WTC11 (cell line): Measurements from ENCODE around the gene RETN. TPM values are rescaled to one million over a fixed set of nuclear protein-coding genes. Genes with fewer than 3 reads are reported as not detected.

Source experiments
- ATAC-seq: fragments of 200-7000 bp; cut with Tn5 transposase; 2 replicates; pipeline ENCODE4 v1.10.0; 2021; ENCODE audit warnings: mild to moderate bottlenecking, moderate library complexity
- CTCF ChIA-PET: fragments of 300-600 bp; sonication (Branson Sonifier 250); formaldehyde crosslinking; loops from one replicate; lab custom pipeline; 2021; ENCODE audit warnings: antibody characterized with exemption; lab: Charles Lee
- POLR2A ChIA-PET: fragments of 350-600 bp; sonication (Branson Sonifier 250); formaldehyde crosslinking; loops from one replicate; lab custom pipeline; 2021; ENCODE audit warnings: antibody characterized with exemption; lab: Charles Lee
- DNase-seq: peaks from one replicate; pipeline ENCODE4 v3.0.0; 2021; ENCODE audit warnings: low spot score
- H3K27ac Mint-ChIP-seq: 2 replicates; pipeline ENCODE4 v1.8.0; 2021; ENCODE audit warnings: mixed read lengths
- H3K27me3 Mint-ChIP-seq: 2 replicates; pipeline ENCODE4 v1.8.0; 2021; ENCODE audit warnings: low read depth, mild to moderate bottlenecking, moderate library complexity, mixed read lengths
- H3K36me3 Mint-ChIP-seq: 2 replicates; pipeline ENCODE4 v1.8.0; 2021; ENCODE audit warnings: mixed read lengths
- H3K4me1 Mint-ChIP-seq: 2 replicates; pipeline ENCODE4 v1.8.0; 2022; ENCODE audit warnings: mixed read lengths
- H3K4me3 Mint-ChIP-seq: 2 replicates; pipeline ENCODE4 v1.8.0; 2021; ENCODE audit warnings: mild to moderate bottlenecking, moderate library complexity, mixed read lengths
- H3K9me3 Mint-ChIP-seq: 2 replicates; pipeline ENCODE4 v1.8.0; 2021; ENCODE audit warnings: mixed read lengths
- JUN ChIP-seq: sonication (generic); formaldehyde crosslinking; IDR thresholded peaks from 2 replicates; pipeline ENCODE4 v1.8.0; 2023; ENCODE audit warnings: mild to moderate bottlenecking, missing genetic modification reagents
- NR3C1 ChIP-seq: sonication (generic); formaldehyde crosslinking; conservative IDR thresholded peaks from 2 replicates; pipeline ENCODE4 v1.8.1; 2023; ENCODE audit warnings: low read depth, mild to moderate bottlenecking, missing genetic modification reagents
- total RNA-seq: library from RNA; stranded (reverse); gene quantifications from 3 replicates; pipeline ENCODE4 v1.2.3, GENCODE V29; 2021
- TF ChIP-seq, protein P1 (sequence below): fragments of 250-450 bp; sonication (Bioruptor Pico); IDR thresholded peaks from 2 replicates; pipeline ENCODE4 v1.9.0; 2021; ENCODE audit warnings: moderate library complexity, mild to moderate bottlenecking, inconsistent platforms, borderline replicate concordance
- TF ChIP-seq, protein P2 (sequence below): sonication (generic); formaldehyde crosslinking; IDR thresholded peaks from 2 replicates; pipeline ENCODE4 v1.8.1; 2023; ENCODE audit warnings: mild to moderate bottlenecking, missing genetic modification reagents
- TF ChIP-seq, protein P3 (sequence below): sonication (generic); formaldehyde crosslinking; IDR thresholded peaks from 2 replicates; pipeline ENCODE4 v1.8.1; 2023; ENCODE audit warnings: mild to moderate bottlenecking, moderate library complexity, missing genetic modification reagents
- TF ChIP-seq, protein P4 (sequence below): sonication (generic); formaldehyde crosslinking; IDR thresholded peaks from 2 replicates; pipeline ENCODE4 v1.8.0; 2023; ENCODE audit warnings: mild to moderate bottlenecking, missing genetic modification reagents
- TF ChIP-seq, protein P5 (sequence below): sonication (generic); formaldehyde crosslinking; conservative IDR thresholded peaks from 2 replicates; pipeline ENCODE4 v1.8.1; 2023; ENCODE audit warnings: mild to moderate bottlenecking, low read depth, missing genetic modification reagents, moderate library complexity

Gene RETN
- total RNA-seq, 1 experiment from 2014 or later = not detected

DNA sequence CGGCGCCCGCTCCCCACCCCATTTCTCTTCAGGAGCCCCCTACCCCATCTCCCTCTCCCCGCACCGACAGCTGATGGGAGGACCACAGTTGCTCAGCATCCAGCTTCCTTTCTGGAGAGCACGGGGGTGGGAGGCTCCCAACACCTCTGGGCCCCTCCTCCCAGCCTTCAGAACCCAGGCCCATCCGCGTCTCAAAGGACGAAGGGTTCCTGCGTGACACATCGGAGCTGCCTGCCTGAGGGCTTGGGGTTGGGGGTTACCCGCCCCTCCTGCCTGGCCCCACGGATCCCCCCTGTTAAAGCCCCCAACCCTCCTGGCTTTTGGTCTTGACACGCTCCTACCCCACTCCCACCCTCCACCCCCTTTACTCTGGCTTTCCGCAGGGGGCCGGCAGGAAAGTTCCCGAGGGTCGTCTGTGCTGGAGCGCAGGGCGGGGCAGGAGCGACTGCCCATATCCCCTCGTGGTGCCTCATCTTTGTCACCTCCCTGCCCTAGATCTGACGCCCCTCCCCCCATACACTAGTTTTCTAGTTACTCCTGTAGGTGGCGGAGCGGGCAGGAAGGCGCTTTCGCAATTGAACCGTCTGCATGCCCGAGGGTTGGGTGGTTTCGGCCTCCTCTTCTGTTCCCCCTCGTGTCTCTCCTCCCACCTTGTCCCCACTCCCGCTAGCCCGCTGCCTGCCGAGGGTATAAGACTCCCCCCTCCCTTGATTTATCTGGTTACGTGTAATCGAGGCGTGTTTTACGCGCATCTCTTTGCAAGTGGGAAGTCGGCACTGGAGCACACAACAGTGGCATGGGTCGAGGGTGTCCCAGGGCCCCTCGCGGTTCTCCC, 12.7 kb downstream of the RETN start:
- ATAC-seq = peak; percentile 63
- TF ChIP-seq, protein P1, sequence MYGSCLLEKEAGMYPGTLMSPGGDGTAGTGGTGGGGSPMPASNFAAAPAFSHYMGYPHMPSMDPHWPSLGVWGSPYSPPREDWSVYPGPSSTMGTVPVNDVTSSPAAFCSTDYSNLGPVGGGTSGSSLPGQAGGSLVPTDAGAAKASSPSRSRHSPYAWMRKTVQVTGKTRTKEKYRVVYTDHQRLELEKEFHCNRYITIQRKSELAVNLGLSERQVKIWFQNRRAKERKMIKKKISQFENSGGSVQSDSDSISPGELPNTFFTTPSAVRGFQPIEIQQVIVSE (CRISPR knock-in tag) = no peak
- TF ChIP-seq, protein P2, sequence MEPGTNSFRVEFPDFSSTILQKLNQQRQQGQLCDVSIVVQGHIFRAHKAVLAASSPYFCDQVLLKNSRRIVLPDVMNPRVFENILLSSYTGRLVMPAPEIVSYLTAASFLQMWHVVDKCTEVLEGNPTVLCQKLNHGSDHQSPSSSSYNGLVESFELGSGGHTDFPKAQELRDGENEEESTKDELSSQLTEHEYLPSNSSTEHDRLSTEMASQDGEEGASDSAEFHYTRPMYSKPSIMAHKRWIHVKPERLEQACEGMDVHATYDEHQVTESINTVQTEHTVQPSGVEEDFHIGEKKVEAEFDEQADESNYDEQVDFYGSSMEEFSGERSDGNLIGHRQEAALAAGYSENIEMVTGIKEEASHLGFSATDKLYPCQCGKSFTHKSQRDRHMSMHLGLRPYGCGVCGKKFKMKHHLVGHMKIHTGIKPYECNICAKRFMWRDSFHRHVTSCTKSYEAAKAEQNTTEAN = no peak
- TF ChIP-seq, protein P3, sequence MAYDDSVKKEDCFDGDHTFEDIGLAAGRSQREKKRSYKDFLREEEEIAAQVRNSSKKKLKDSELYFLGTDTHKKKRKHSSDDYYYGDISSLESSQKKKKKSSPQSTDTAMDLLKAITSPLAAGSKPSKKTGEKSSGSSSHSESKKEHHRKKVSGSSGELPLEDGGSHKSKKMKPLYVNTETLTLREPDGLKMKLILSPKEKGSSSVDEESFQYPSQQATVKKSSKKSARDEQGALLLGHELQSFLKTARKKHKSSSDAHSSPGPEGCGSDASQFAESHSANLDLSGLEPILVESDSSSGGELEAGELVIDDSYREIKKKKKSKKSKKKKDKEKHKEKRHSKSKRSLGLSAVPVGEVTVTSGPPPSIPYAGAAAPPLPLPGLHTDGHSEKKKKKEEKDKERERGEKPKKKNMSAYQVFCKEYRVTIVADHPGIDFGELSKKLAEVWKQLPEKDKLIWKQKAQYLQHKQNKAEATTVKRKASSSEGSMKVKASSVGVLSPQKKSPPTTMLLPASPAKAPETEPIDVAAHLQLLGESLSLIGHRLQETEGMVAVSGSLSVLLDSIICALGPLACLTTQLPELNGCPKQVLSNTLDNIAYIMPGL (CRISPR knock-in tag) = peak; percentile 34; the same call in 1 of the 2 replicates
- TF ChIP-seq, protein P4, sequence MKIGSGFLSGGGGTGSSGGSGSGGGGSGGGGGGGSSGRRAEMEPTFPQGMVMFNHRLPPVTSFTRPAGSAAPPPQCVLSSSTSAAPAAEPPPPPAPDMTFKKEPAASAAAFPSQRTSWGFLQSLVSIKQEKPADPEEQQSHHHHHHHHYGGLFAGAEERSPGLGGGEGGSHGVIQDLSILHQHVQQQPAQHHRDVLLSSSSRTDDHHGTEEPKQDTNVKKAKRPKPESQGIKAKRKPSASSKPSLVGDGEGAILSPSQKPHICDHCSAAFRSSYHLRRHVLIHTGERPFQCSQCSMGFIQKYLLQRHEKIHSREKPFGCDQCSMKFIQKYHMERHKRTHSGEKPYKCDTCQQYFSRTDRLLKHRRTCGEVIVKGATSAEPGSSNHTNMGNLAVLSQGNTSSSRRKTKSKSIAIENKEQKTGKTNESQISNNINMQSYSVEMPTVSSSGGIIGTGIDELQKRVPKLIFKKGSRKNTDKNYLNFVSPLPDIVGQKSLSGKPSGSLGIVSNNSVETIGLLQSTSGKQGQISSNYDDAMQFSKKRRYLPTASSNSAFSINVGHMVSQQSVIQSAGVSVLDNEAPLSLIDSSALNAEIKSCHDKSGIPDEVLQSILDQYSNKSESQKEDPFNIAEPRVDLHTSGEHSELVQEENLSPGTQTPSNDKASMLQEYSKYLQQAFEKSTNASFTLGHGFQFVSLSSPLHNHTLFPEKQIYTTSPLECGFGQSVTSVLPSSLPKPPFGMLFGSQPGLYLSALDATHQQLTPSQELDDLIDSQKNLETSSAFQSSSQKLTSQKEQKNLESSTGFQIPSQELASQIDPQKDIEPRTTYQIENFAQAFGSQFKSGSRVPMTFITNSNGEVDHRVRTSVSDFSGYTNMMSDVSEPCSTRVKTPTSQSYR = peak; percentile 92
- no peak for TF ChIP-seq NR3C1 (CRISPR knock-in tag)
- Mint-ChIP-seq H3K9me3 (no peaks in the 10 kb centered on the region), H3K4me3 (peak overlapping the region; percentile 79), H3K27ac (peak overlapping the region; percentile 89), H3K36me3 (peaks cover 14% of the 10 kb centered on the region), H3K27me3 (peaks cover 29% of the 10 kb centered on the region), H3K4me1 (peaks cover 20% of the 10 kb centered on the region)
- peak; percentile 84 for DNase-seq
- ChIA-PET CTCF (interaction anchor here (0.6 to 2.7 kb wide), 94 partner anchors 8 to 582 kb away, joined by 3 to 99 read pairs (median 5); partner anchors contain the start of genes CAMSAP3, CD209, MAP2K7 and MCOLN1), POLR2A (interaction anchor here (0.5 to 1.3 kb wide), 4 partner anchors 12 to 188 kb away, joined by 3 to 14 read pairs (median 5); no protein-coding TSS in a partner anchor)

DNA sequence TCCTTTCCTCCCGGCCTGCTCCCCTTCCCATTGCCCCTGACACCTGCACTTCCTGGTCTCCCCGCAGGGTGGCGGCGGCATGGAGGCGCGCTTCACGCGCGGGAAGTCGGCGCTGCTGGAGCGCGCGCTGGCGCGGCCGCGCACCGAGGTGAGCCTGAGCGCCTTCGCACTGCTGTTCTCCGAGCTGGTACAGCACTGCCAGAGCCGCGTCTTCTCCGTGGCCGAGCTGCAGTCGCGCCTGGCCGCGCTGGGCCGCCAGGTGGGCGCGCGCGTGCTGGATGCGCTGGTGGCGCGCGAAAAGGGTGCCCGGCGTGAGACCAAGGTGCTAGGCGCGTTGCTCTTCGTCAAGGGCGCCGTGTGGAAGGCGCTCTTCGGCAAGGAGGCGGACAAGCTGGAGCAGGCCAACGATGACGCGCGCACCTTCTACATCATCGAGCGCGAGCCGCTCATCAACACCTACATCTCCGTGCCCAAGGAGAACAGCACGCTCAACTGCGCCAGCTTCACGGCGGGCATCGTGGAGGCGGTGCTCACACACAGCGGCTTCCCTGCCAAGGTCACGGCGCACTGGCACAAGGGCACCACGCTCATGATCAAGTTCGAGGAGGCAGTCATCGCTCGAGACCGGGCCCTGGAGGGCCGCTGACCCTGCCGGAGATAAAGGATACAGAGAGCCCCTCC, 13.5 kb downstream of the RETN start:
- POLR2A ChIA-PET = interaction anchor here (0.5 kb wide), 1 partner anchor 12 kb away, joined by 5 read pairs; no protein-coding TSS in a partner anchor
- H3K4me3 Mint-ChIP-seq = peak overlapping the region; percentile 79
- peaks cover 14% of the 10 kb centered on the region for H3K36me3 Mint-ChIP-seq
- CTCF ChIA-PET = interaction anchor here (2.7 kb wide), 1 partner anchor 114 kb away, joined by 99 read pairs; no protein-coding TSS in a partner anchor
- peak overlapping the region; percentile 89 for H3K27ac Mint-ChIP-seq
- ATAC-seq = no peak; the same call in 1 of the 2 replicates
- peaks cover 21% of the 10 kb centered on the region for H3K27me3 Mint-ChIP-seq
- peaks cover 17% of the 10 kb centered on the region for H3K4me1 Mint-ChIP-seq
- no peaks in the 10 kb centered on the region for H3K9me3 Mint-ChIP-seq
- peak; percentile 61 for DNase-seq
- TF ChIP-seq, protein P5, sequence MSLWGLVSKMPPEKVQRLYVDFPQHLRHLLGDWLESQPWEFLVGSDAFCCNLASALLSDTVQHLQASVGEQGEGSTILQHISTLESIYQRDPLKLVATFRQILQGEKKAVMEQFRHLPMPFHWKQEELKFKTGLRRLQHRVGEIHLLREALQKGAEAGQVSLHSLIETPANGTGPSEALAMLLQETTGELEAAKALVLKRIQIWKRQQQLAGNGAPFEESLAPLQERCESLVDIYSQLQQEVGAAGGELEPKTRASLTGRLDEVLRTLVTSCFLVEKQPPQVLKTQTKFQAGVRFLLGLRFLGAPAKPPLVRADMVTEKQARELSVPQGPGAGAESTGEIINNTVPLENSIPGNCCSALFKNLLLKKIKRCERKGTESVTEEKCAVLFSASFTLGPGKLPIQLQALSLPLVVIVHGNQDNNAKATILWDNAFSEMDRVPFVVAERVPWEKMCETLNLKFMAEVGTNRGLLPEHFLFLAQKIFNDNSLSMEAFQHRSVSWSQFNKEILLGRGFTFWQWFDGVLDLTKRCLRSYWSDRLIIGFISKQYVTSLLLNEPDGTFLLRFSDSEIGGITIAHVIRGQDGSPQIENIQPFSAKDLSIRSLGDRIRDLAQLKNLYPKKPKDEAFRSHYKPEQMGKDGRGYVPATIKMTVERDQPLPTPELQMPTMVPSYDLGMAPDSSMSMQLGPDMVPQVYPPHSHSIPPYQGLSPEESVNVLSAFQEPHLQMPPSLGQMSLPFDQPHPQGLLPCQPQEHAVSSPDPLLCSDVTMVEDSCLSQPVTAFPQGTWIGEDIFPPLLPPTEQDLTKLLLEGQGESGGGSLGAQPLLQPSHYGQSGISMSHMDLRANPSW (CRISPR knock-in tag) = no peak
- TF ChIP-seq JUN = 0 out of 2 replicates have a peak, but pooled peaks have one; percentile 34
